Ovary (tissue), 3 donors: Measurements from ENCODE around the gene MSLN.

Experiments used
- POLR2A ChIP-seq: fragments of 450-650 bp; IDR thresholded peaks from one replicate; pipeline ENCODE4 v1.6.1; 2017; ENCODE audit warnings: antibody characterized with exemption, mild to moderate bottlenecking, moderate library complexity
- TF ChIP-seq, protein P1 (sequence below), 3 donors: fragments of 450-650 bp in 2 of 3; fragments of 200-600 bp in 1 of 3; IDR thresholded peaks; one replicate each; pipeline versions ENCODE4 v1.5.1 to v1.8.0; 2016 to 2022; ENCODE audit warnings: antibody characterized with exemption in 3 of 3, mild to moderate bottlenecking in 1 of 3
- donor health status: DM: no; HTN: no; CAD: no.

DNA sequence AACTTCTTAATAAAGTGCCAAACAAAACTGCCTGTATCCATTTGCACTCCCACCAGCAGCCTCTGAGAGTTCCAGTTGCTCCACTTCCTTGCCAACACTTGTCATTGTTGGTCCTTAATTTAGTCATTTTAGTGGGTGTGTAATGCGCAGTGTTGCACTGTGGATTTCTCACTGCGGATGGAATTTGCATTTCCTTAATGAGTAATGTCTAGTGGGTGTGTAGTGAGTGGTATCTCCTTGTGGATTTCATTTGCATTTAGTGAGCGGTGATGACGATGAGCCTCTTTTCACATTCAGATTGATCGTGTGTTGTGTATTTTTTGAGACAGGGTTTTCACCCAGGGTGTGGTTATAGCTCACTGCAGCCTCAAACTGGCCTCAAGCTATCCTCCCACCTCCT lies 4.1 kb upstream of the MSLN start:
- no peak for TF ChIP-seq POLR2A
- TF ChIP-seq, protein P1, sequence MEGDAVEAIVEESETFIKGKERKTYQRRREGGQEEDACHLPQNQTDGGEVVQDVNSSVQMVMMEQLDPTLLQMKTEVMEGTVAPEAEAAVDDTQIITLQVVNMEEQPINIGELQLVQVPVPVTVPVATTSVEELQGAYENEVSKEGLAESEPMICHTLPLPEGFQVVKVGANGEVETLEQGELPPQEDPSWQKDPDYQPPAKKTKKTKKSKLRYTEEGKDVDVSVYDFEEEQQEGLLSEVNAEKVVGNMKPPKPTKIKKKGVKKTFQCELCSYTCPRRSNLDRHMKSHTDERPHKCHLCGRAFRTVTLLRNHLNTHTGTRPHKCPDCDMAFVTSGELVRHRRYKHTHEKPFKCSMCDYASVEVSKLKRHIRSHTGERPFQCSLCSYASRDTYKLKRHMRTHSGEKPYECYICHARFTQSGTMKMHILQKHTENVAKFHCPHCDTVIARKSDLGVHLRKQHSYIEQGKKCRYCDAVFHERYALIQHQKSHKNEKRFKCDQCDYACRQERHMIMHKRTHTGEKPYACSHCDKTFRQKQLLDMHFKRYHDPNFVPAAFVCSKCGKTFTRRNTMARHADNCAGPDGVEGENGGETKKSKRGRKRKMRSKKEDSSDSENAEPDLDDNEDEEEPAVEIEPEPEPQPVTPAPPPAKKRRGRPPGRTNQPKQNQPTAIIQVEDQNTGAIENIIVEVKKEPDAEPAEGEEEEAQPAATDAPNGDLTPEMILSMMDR (IDR thresholded peaks at IDR 0.05): no peak
